Type B pancreatic cell (in vitro differentiated cells): ENCODE results near the gene LYL1. TPM values are rescaled to one million over a fixed set of nuclear protein-coding genes. Genes with fewer than 3 reads are reported as not detected.

ENCODE experiments used
- DNase-seq: peaks from one replicate; pipeline ENCODE4 v3.0.0; 2021; ENCODE audit warnings: mixed read lengths; ENCODE audit not compliant: unreplicated experiment; ENCODE audit errors: extremely low spot score
- H3K27ac Mint-ChIP-seq: 2 replicates; pipeline ENCODE4 v1.8.0; 2021; ENCODE audit warnings: mild to moderate bottlenecking, mixed read lengths
- H3K27me3 Mint-ChIP-seq: 2 replicates; pipeline ENCODE4 v1.8.0; 2021; ENCODE audit warnings: mixed read lengths
- H3K36me3 Mint-ChIP-seq: 2 replicates; pipeline ENCODE4 v1.8.0; 2021; ENCODE audit warnings: mixed read lengths
- H3K4me1 Mint-ChIP-seq: one replicate; pipeline ENCODE4 v1.8.0; 2021; ENCODE audit warnings: mixed read lengths; ENCODE audit not compliant: unreplicated experiment
- H3K4me3 Mint-ChIP-seq: 2 replicates; pipeline ENCODE4 v1.8.0; 2021; ENCODE audit warnings: mild to moderate bottlenecking, mixed read lengths
- H3K9me3 Mint-ChIP-seq: 2 replicates; pipeline ENCODE4 v1.8.0; 2021; ENCODE audit warnings: mixed read lengths
- total RNA-seq: library from RNA; stranded (reverse); gene quantifications from 2 replicates; pipeline ENCODE4 v1.2.1, GENCODE V29; 2021; ENCODE audit warnings: low replicate concordance
- TF ChIP-seq, protein P1 (sequence below): fragments of 200-600 bp; sonication (generic); conservative IDR thresholded peaks from 2 replicates; pipeline ENCODE4 v1.5.0; 2021; ENCODE audit warnings: antibody characterized with exemption, mild to moderate bottlenecking

LYL1 gene
- total RNA-seq, 1 donor from 2014 or later = 0.19 TPM

DNA sequence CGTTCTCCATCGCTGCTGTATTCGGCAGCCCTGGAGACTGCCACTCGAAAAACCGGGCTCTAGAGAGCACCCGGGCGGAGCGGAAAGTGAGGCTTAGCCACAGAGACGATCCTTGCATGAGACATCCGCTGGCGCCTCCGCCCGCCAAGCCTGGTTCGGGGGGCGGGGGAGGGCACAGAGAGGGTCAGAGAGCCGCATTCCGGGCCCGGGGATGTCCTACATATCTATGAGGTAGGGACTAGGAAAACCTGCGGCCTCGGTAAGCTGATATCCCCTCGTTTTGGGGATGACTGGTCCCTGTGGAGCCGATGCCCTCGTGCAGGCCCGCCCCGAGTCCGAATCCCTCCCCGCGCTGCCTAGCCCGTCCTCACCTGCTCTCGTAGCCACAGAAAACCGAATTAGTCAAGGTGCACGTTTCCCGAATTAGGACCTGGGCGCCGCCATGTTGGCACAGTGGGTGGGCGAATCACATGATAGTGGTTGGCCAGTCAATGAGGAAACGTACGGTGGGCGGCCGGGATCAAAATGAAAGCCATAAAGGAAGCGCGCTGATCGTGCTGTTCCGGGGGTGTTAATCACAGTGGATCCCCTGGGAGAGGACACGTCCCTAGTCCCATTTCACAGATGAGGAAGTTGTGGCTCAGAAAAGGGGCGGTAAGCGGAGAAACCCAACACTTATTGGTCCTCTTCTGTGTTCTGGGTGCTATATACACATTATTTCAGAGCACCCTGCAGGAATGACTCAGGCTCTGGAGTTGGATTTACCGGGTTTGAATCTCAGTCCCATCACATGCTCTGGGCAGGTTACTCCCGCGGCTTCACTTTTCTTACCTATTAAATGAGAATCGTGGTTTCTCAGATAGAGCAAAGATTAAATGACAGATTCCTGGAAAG lies 13.9 kb upstream of the LYL1 start, which contains the start of gene TRMT1:
Gene TRMT1, minus strand, starts transcription at position 459 of the 894 bp plus-strand sequence. Its CDS starts 341 bp downstream, at position 118.
- peak; percentile 92 for DNase-seq
- Mint-ChIP-seq H3K4me1 (peaks cover 28% of the 10 kb centered on the region), H3K4me3 (peak within 1 kb of the TSS; percentile 98), H3K27ac (peak within 1 kb of the TSS; percentile 92), H3K27me3 (no peaks in the 10 kb centered on the region), H3K9me3 (no peaks in the 10 kb centered on the region), H3K36me3 (no peaks in the 10 kb centered on the region)
- TF ChIP-seq, protein P1, sequence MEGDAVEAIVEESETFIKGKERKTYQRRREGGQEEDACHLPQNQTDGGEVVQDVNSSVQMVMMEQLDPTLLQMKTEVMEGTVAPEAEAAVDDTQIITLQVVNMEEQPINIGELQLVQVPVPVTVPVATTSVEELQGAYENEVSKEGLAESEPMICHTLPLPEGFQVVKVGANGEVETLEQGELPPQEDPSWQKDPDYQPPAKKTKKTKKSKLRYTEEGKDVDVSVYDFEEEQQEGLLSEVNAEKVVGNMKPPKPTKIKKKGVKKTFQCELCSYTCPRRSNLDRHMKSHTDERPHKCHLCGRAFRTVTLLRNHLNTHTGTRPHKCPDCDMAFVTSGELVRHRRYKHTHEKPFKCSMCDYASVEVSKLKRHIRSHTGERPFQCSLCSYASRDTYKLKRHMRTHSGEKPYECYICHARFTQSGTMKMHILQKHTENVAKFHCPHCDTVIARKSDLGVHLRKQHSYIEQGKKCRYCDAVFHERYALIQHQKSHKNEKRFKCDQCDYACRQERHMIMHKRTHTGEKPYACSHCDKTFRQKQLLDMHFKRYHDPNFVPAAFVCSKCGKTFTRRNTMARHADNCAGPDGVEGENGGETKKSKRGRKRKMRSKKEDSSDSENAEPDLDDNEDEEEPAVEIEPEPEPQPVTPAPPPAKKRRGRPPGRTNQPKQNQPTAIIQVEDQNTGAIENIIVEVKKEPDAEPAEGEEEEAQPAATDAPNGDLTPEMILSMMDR = no peak

DNA sequence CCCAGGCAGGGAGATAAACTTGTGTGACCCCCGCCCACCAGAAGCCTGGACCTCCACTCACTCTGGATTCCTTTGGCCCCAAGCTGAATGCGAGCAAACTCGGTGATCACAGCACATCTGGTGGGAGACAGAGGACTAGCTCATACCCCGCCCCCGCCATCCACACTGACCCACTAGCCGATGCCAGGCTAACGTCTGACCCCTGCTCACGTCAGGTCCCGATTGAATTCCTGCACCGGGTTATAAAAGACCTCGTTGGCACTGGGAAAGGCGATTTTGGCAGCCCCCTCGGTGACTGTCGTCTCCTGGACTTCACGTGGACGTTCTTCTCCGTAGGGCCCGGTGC lies 13.3 kb upstream of the LYL1 start:
- Mint-ChIP-seq H3K36me3 (no peaks in the 10 kb centered on the region), H3K27ac (peak overlapping the region; percentile 92)

DNA sequence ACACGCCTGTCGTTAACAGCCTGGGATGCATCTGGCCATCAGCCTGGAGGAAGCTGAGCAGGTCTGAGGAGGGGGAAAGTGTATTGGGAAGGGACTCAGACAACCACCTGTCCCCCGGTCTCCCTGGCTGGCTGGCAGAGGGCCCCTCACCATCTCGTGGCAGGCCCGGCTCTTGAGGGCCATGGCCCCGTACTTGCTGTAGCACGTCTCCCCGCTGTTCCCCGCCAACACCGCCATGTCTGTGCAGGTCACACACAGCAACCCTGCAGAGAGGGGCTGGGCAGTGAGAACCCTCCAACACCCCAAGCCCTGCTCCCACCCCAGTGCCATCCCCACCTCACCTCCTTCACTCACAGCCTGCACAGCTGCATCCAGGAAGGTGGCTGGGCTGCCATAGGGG lies 9.9 kb upstream of the LYL1 start:
- Mint-ChIP-seq H3K4me1 (peaks cover 13% of the 10 kb centered on the region), H3K9me3 (no peaks in the 10 kb centered on the region), H3K36me3 (no peaks in the 10 kb centered on the region), H3K4me3 (no peak overlapping the region), H3K27ac (no peak overlapping the region), H3K27me3 (no peaks in the 10 kb centered on the region)
- TF ChIP-seq, protein P1 = no peak
- DNase-seq = no peak

More for the DNA sequence above, 13.3 kb upstream of the LYL1 start:
- Mint-ChIP-seq H3K9me3 (no peaks in the 10 kb centered on the region), H3K4me1 (peaks cover 24% of the 10 kb centered on the region), H3K27me3 (no peaks in the 10 kb centered on the region), H3K4me3 (peak overlapping the region; percentile 98)
- no peak for DNase-seq
- TF ChIP-seq, protein P1 = no peak

DNA sequence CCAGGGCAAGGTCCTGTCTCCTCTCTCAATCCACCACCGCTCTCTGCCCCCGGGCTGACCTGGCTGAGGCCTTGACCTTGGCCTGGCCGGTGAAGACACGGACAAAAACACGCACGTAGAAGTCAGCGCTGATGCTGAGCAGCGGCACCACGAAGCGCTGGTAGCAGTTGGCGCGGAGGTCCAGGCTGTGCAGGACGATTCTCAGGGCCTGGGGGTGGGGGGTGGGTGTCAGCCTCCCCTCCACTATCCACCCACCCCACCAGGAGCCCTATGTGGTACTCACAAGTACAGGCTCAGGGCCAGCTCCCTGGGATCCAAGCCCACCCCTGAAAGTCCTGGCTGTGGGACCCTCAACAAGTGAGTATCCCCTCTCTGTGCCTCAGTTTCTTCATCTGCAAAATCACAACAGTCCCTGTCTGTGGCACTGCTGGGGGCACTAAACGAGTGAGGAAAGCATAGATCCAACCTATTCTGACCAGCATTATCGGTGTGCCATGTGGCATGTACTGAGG lies 7.5 kb upstream of the LYL1 start:
- TF ChIP-seq, protein P1 = no peak
- Mint-ChIP-seq H3K4me3 (no peak overlapping the region), H3K36me3 (no peaks in the 10 kb centered on the region)

DNA sequence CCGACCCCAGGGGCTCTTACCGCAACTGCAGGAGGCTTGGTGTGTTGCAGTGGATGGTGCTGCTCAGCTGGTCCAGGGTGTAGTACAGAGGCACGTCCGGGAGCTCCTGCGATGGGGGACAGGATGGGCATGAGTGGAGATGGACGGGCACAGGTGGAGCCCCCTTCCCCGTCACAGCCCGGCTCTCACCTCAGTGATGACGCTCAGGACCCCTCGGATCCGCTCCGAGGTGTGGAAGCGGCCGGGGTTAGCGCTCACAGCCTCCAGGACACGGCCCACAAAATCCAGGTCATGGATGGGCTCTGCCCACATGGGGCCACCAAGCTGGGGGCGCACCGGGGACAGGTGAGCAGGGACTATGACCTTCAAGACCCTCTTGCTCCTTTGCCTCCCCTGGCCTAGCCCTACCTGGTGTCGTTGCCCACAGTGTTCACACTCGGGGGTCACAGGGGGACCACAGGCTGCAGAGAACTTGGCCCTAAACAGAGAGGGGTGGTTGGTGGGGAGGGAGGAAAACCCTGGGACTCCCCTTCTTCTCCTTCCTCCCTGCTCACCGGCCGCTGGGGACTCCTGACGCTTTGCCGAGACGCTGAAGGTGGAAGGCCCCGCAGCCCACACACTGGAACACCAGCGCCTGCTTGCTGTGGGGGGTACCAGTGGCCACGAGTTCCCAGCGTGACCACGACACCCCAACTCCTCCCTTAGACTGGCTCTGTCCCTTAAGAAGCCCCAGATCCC lies 6.9 kb upstream of the LYL1 start:
- TF ChIP-seq, protein P1 = no peak
- no peaks in the 10 kb centered on the region for H3K27me3 Mint-ChIP-seq
- H3K36me3 Mint-ChIP-seq = no peaks in the 10 kb centered on the region
- no peaks in the 10 kb centered on the region for H3K9me3 Mint-ChIP-seq
- H3K4me1 Mint-ChIP-seq = no peaks in the 10 kb centered on the region
- H3K27ac Mint-ChIP-seq = no peak overlapping the region
- no peak for DNase-seq
- no peak overlapping the region for H3K4me3 Mint-ChIP-seq

More for the DNA sequence above, 7.5 kb upstream of the LYL1 start:
- no peaks in the 10 kb centered on the region for H3K27me3 Mint-ChIP-seq
- no peaks in the 10 kb centered on the region for H3K4me1 Mint-ChIP-seq
- no peaks in the 10 kb centered on the region for H3K9me3 Mint-ChIP-seq
- H3K27ac Mint-ChIP-seq = no peak overlapping the region
- DNase-seq = no peak
